GM12878 (cell line): ENCODE results near the gene INSRR. TPM values are rescaled to one million over a fixed set of nuclear protein-coding genes. Genes with fewer than 3 reads are reported as not detected.

Experiments used
- ATAC-seq: fragments of 200-7000 bp; cut with Tn5 transposase; 3 replicates; pipeline ENCODE4 v1.9.1; 2020; ENCODE audit warnings: mild to moderate bottlenecking, moderate library complexity
- BruUV-seq: library from RNA; stranded (reverse); fragments of 400-500 nt; replicated peaks from 2 replicates; lab custom pipeline; 2021; lab: Mats Ljungman, UMichigan
- CTCF ChIA-PET: fragments of 300-600 bp; sonication (Branson Sonifier 250); formaldehyde crosslinking; extraction: SDS; loops from one replicate; lab custom pipeline; 2021; ENCODE audit warnings: inconsistent platforms; lab: Yijun Ruan, JAX
- POLR2A ChIA-PET: fragments of 350-600 bp; formaldehyde crosslinking; extraction: SDS; loops from one replicate; lab custom pipeline; 2021; ENCODE audit warnings: inconsistent platforms; lab: Charles Lee
- RAD21 ChIA-PET: fragments of 300-600 bp; sonication (Branson Sonifier 250); formaldehyde crosslinking; loops from one replicate; lab custom pipeline; 2023; ENCODE audit warnings: antibody characterized with exemption; ENCODE audit not compliant: unreplicated experiment; lab: Charles Lee
- SMC1A ChIA-PET: fragments of 300-600 bp; sonication (Branson Sonifier 250); formaldehyde crosslinking; loops from one replicate; lab custom pipeline; 2023; ENCODE audit not compliant: unreplicated experiment, uncharacterized antibody; lab: Charles Lee
- DNase-seq: peaks from one replicate; pipeline ENCODE4 v3.0.0-alpha.2; 2011; ENCODE audit warnings: low read depth, low spot score
- FAIRE-seq: peaks from 3 replicates; lab custom pipeline; 2011; peaks lifted over from hg19 to GRCh38; lab: Jason Lieb, UNC
- H2AFZ ChIP-seq: 2 replicates; pipeline ENCODE4 v1.6.0; 2011; ENCODE audit warnings: low read depth, low read length, control low read depth; ENCODE audit not compliant: control insufficient read depth
- H3K27ac ChIP-seq: 2 replicates; pipeline ENCODE4 v1.5.1; 2011; ENCODE audit warnings: control low read depth; ENCODE audit not compliant: control insufficient read depth, insufficient read depth
- H3K27me3 ChIP-seq, 2 experiments: replicated peaks in 1 of 2; 2 replicates each; pipeline versions ENCODE4 v1.6.0 to v1.6.1; 2011; ENCODE audit warnings: low read length in 1 of 2; ENCODE audit not compliant: control insufficient read depth in 2 of 2, insufficient read depth in 2 of 2
- H3K36me3 ChIP-seq, 2 experiments: 2 replicates each; pipeline ENCODE4 v1.5.1; 2011; ENCODE audit warnings: low read length in 1 of 2; ENCODE audit not compliant: control insufficient read depth in 2 of 2, insufficient read depth in 2 of 2
- H3K4me1 ChIP-seq: 2 replicates; pipeline ENCODE4 v1.6.1; 2011; ENCODE audit warnings: mild to moderate bottlenecking, low read length, moderate library complexity, mixed read lengths; ENCODE audit not compliant: control insufficient read depth, insufficient read depth
- H3K4me2 ChIP-seq: 2 replicates; pipeline ENCODE4 v1.6.0; 2011; ENCODE audit warnings: control low read depth; ENCODE audit not compliant: control insufficient read depth, insufficient read depth
- H3K4me3 ChIP-seq: fragments of 200-600 bp; sonication (generic); 2 replicates; pipeline ENCODE4 v1.5.1; 2016
- H3K79me2 ChIP-seq: 2 replicates; pipeline ENCODE4 v1.6.0; 2011; ENCODE audit warnings: low read length; ENCODE audit not compliant: control insufficient read depth, insufficient read depth
- H3K9ac ChIP-seq: 2 replicates; pipeline ENCODE4 v1.8.0; 2011; ENCODE audit warnings: low read length, control low read depth, mixed read lengths; ENCODE audit not compliant: control insufficient read depth, insufficient read depth
- H3K9me3 ChIP-seq: replicated peaks from 3 replicates; pipeline ENCODE4 v1.5.1; 2011; ENCODE audit warnings: mild to moderate bottlenecking, low read length; ENCODE audit not compliant: control insufficient read depth, insufficient read depth
- H4K20me1 ChIP-seq: 2 replicates; pipeline ENCODE4 v1.6.0; 2011; ENCODE audit not compliant: control insufficient read depth, insufficient read depth
- CREM ChIP-seq: IDR thresholded peaks from 2 replicates; pipeline ENCODE4 v1.6.1; 2014; ENCODE audit warnings: antibody characterized with exemption, low read depth
- EZH2 ChIP-seq: IDR thresholded peaks from 2 replicates; pipeline ENCODE4 v1.6.1; 2012; ENCODE audit warnings: low read depth, mild to moderate bottlenecking, control low read depth, inconsistent platforms, low read length, borderline replicate concordance; ENCODE audit not compliant: control insufficient read depth
- HDAC6 ChIP-seq: fragments of 200-600 bp; sonication (generic); IDR thresholded peaks from one replicate; pipeline ENCODE4 v1.8.0; 2017; ENCODE audit warnings: antibody characterized with exemption; ENCODE audit not compliant: unreplicated experiment
- KAT2A ChIP-seq: conservative IDR thresholded peaks from 2 replicates; pipeline ENCODE4 v1.6.1; 2011; ENCODE audit warnings: low read depth, low read length; ENCODE audit not compliant: control insufficient read depth
- MXI1 ChIP-seq: fragments of 150-350 bp; IDR thresholded peaks from 2 replicates; pipeline ENCODE4 v1.6.1; 2011; ENCODE audit warnings: low read depth, mild to moderate bottlenecking, inconsistent platforms, low read length, improper control_type of control experiment
- NR2F1 ChIP-seq: fragments of 450-650 bp; conservative IDR thresholded peaks from 2 replicates; pipeline ENCODE4 v1.6.1; 2017; ENCODE audit warnings: mild to moderate bottlenecking
- NRF1 ChIP-seq: conservative IDR thresholded peaks from 2 replicates; pipeline ENCODE4 v1.6.1; 2011; ENCODE audit warnings: mild to moderate bottlenecking, low read depth, low read length, improper control_type of control experiment
- PML ChIP-seq: IDR thresholded peaks from 2 replicates; pipeline ENCODE4 v1.6.1; 2012; ENCODE audit warnings: low read length, inconsistent platforms
- POU2F2 ChIP-seq: IDR thresholded peaks from 3 replicates; pipeline ENCODE4 v1.6.1; 2011; ENCODE audit warnings: low read depth, mild to moderate bottlenecking, low read length, borderline replicate concordance
- ZNF217 ChIP-seq: fragments of 450-650 bp; IDR thresholded peaks from 2 replicates; pipeline ENCODE4 v1.6.1; 2017; ENCODE audit warnings: antibody characterized with exemption, mild to moderate bottlenecking
- WGBS: methylation state at CpG from one replicate; pipeline ENCODE4 v1.1.6; 2016; ENCODE audit warnings: low lambda C conversion rate; ENCODE audit not compliant: insufficient replicate concordance, insufficient coverage; ENCODE audit errors: missing lambda C conversion rate; 5-methylcytosine and 5-hydroxymethylcytosine counted together
- in situ Hi-C: fragments of 300-500 bp; cut with MboI; formaldehyde crosslinking; loops from 9 replicates; pipeline ENCODE4 v1.14.3; 2018; ENCODE audit warnings: mixed read lengths
- intact Hi-C: fragments of 100-400 bp; cut with micrococcal nuclease; formaldehyde crosslinking; loops from one replicate; pipeline ENCODE4 v1.14.2; 2022; ENCODE audit not compliant: unreplicated experiment
- polyA plus RNA-seq, 11 experiments: library from polyadenylated mRNA; depleted of rRNA in 4 of 11; unstranded in 6 of 11; stranded (reverse) in 5 of 11; fragments of >200 nt; fragmentation: Nextera tagmentation in 4 of 11; fragmentation: Illumina TruSeq in 1 of 11; extraction: Ambion mirVana in 4 of 11; extraction: Trizol in 1 of 11; gene quantifications; 1 replicate in 1 of 11; 2 replicates in 10 of 11; pipeline versions ENCODE4 v1.2.1 to v1.2.3, GENCODE V29; 2011 to 2016; ENCODE audit warnings: inconsistent platforms in 2 of 11, missing spikeins in 2 of 11, low read depth in 1 of 11
- total RNA-seq, 4 experiments: library from RNA; depleted of rRNA in 3 of 4; stranded (reverse); fragments of >200 nt in 3 of 4; fragmentation: Illumina TruSeq in 1 of 4; extraction: Trizol in 1 of 4; gene quantifications; 2 replicates each; pipeline versions ENCODE4 v1.2.1 to v1.2.3, GENCODE V29; 2013 to 2021
- TF ChIP-seq, protein P1 (sequence below): fragments of 450-650 bp; IDR thresholded peaks from 2 replicates; pipeline ENCODE4 v1.6.1; 2017; ENCODE audit warnings: antibody characterized with exemption, mild to moderate bottlenecking, moderate library complexity

The INSRR gene
- total and polyA plus RNA-seq, 10 of the 15 experiments (the other 5 are each of a cell fraction or from before 2014, with no cell fraction given) = 0.01 TPM; not detected in 9

DNA sequence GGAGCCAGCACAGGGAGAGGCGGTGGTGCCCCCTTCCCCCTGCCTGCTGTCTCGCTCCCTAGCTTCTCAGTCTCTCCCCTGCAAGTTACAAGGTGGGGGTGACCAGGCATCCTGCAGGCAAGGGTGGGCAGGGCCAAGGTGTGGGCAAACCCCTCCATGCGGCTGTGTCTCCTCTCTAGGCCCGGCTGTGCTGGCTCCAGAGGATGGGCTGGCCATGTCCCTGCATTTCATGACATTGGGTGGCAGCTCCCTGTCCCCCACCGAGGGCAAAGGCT lies 16.4 kb upstream of the INSRR start:
- no peak for DNase-seq
- no peak overlapping the region for H3K4me3 ChIP-seq
- H3K36me3 ChIP-seq = no peaks in the 10 kb centered on the region
- no peaks in the 10 kb centered on the region for H3K9me3 ChIP-seq
- FAIRE-seq = no peak
- no peaks in the 10 kb centered on the region for H3K4me1 ChIP-seq
- no peak overlapping the region for H3K9ac ChIP-seq
- 0% methylated on average over 4 of the region's 5 CpGs for whole genome bisulfite sequencing
- H3K79me2 ChIP-seq = no peaks in the 10 kb centered on the region
- H2AFZ ChIP-seq = no peak overlapping the region
- H3K4me2 ChIP-seq = no peak overlapping the region
- H3K27me3 ChIP-seq = peaks cover 0 to 9% of the 10 kb centered on the region in 2 experiments; a peak in 3 of 4 replicates
- ChIA-PET CTCF (interaction anchor here (0.6 to 2.3 kb wide), 4 partner anchors 13 to 217 kb away, joined by 3 to 6 read pairs (median 4); no protein-coding TSS in a partner anchor), RAD21 (no interaction called here), SMC1A (no interaction called here), POLR2A (no interaction called here)
- no peaks in the 10 kb centered on the region for H4K20me1 ChIP-seq
- no TSS peak for BruUV-seq
- intact Hi-C loops (no loop called here), in situ Hi-C loops (no loop called here)
- TF ChIP-seq, protein P1, sequence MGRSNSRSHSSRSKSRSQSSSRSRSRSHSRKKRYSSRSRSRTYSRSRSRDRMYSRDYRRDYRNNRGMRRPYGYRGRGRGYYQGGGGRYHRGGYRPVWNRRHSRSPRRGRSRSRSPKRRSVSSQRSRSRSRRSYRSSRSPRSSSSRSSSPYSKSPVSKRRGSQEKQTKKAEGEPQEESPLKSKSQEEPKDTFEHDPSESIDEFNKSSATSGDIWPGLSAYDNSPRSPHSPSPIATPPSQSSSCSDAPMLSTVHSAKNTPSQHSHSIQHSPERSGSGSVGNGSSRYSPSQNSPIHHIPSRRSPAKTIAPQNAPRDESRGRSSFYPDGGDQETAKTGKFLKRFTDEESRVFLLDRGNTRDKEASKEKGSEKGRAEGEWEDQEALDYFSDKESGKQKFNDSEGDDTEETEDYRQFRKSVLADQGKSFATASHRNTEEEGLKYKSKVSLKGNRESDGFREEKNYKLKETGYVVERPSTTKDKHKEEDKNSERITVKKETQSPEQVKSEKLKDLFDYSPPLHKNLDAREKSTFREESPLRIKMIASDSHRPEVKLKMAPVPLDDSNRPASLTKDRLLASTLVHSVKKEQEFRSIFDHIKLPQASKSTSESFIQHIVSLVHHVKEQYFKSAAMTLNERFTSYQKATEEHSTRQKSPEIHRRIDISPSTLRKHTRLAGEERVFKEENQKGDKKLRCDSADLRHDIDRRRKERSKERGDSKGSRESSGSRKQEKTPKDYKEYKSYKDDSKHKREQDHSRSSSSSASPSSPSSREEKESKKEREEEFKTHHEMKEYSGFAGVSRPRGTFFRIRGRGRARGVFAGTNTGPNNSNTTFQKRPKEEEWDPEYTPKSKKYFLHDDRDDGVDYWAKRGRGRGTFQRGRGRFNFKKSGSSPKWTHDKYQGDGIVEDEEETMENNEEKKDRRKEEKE = no peak
- no peak for TF ChIP-seq CREM
- TF ChIP-seq NRF1 = no peak
- no peak for TF ChIP-seq ZNF217
- TF ChIP-seq KAT2A = no peak
- TF ChIP-seq MXI1 = no peak
- TF ChIP-seq HDAC6 = no peak
- no peak for TF ChIP-seq POU2F2
- no peak for TF ChIP-seq NR2F1
- no peak for TF ChIP-seq PML
- TF ChIP-seq EZH2 = no peak
- H3K27ac ChIP-seq = no peak overlapping the region
- peak; percentile 26 for ATAC-seq
